Caco-2 (cell line): ENCODE results near the gene TMPRSS3. TPM values are rescaled to one million over a fixed set of nuclear protein-coding genes. Genes with fewer than 3 reads are reported as not detected.

Experiments
- BruUV-seq: library from RNA; stranded (reverse); fragments of 400-500 nt; replicated peaks from 2 replicates; lab custom pipeline; 2021; lab: Mats Ljungman, UMichigan
- CTCF ChIA-PET: fragments of 300-600 bp; sonication (Branson Sonifier 250); formaldehyde crosslinking; loops from one replicate; lab custom pipeline; 2022; ENCODE audit warnings: antibody characterized with exemption; lab: Charles Lee
- POLR2A ChIA-PET: fragments of 300-600 bp; sonication (Branson Sonifier 250); formaldehyde crosslinking; loops from one replicate; lab custom pipeline; 2022; ENCODE audit warnings: antibody characterized with exemption; lab: Charles Lee
- DNase-seq, 2 experiments: peaks; one replicate each; pipeline versions ENCODE4 v3.0.0 to v3.0.0-alpha.2; 2020 to 2022
- H3K27me3 ChIP-seq: replicated peaks from 2 replicates; pipeline ENCODE4 v1.6.0; 2011; ENCODE audit warnings: low read length; ENCODE audit not compliant: control insufficient read depth, insufficient read depth
- H3K36me3 ChIP-seq: 2 replicates; pipeline ENCODE4 v1.5.1; 2011; ENCODE audit warnings: low read length; ENCODE audit not compliant: control insufficient read depth, insufficient read depth
- H3K4me1 ChIP-seq: fragments of 250-450 bp; sonication (Bioruptor Pico); 2 replicates; pipeline ENCODE4 v1.5.1; 2020; ENCODE audit warnings: mild to moderate bottlenecking
- H3K4me3 ChIP-seq: 2 replicates; pipeline ENCODE4 v1.5.1; 2011; ENCODE audit warnings: low read depth, mild to moderate bottlenecking, control low read depth, low read length
- H3K9me3 ChIP-seq: fragments of 250-450 bp; sonication (Bioruptor Pico); 2 replicates; pipeline ENCODE4 v1.5.1; 2020; ENCODE audit warnings: mild to moderate bottlenecking, moderate library complexity
- H3K27ac Mint-ChIP-seq: one replicate; pipeline ENCODE4 v1.8.0; 2022; ENCODE audit warnings: mixed read lengths; ENCODE audit not compliant: unreplicated experiment
- H3K27me3 Mint-ChIP-seq: one replicate; pipeline ENCODE4 v1.8.0; 2022; ENCODE audit warnings: mixed read lengths; ENCODE audit not compliant: insufficient read depth, unreplicated experiment
- H3K36me3 Mint-ChIP-seq: one replicate; pipeline ENCODE4 v1.8.0; 2022; ENCODE audit warnings: mild to moderate bottlenecking, mixed read lengths; ENCODE audit not compliant: insufficient read depth, unreplicated experiment
- H3K4me1 Mint-ChIP-seq: one replicate; pipeline ENCODE4 v1.8.0; 2022; ENCODE audit warnings: low read depth, mixed read lengths; ENCODE audit not compliant: unreplicated experiment
- H3K4me3 Mint-ChIP-seq: one replicate; pipeline ENCODE4 v1.8.0; 2022; ENCODE audit warnings: mild to moderate bottlenecking, moderate library complexity, mixed read lengths; ENCODE audit not compliant: unreplicated experiment
- H3K9me3 Mint-ChIP-seq: one replicate; pipeline ENCODE4 v1.8.0; 2022; ENCODE audit warnings: mixed read lengths; ENCODE audit not compliant: unreplicated experiment
- intact Hi-C: fragments of 100-400 bp; cut with micrococcal nuclease; formaldehyde crosslinking; loops from one replicate; pipeline ENCODE4 v1.10.0; 2022; ENCODE audit not compliant: unreplicated experiment
- total RNA-seq: library from RNA; stranded (reverse); gene quantifications from 2 replicates; pipeline ENCODE4 v1.2.3, GENCODE V29; 2022
- TF ChIP-seq, protein P1 (sequence below), 2 experiments: fragments of 200-600 bp in 1 of 2; IDR thresholded peaks; 1 replicate in 1 of 2; 2 replicates in 1 of 2; pipeline versions ENCODE4 v1.5.1 to v1.8.0; 2011 to 2022; ENCODE audit warnings: antibody characterized with exemption in 1 of 2, control low read depth in 1 of 2, inconsistent platforms in 1 of 2, low read depth in 1 of 2, low read length in 1 of 2, mild to moderate bottlenecking in 1 of 2, moderate library complexity in 1 of 2; ENCODE audit not compliant: insufficient read depth in 1 of 2, severe bottlenecking in 1 of 2, unreplicated experiment in 1 of 2

Gene TMPRSS3
- total RNA-seq, 1 experiment from 2014 or later, result not detected

DNA sequence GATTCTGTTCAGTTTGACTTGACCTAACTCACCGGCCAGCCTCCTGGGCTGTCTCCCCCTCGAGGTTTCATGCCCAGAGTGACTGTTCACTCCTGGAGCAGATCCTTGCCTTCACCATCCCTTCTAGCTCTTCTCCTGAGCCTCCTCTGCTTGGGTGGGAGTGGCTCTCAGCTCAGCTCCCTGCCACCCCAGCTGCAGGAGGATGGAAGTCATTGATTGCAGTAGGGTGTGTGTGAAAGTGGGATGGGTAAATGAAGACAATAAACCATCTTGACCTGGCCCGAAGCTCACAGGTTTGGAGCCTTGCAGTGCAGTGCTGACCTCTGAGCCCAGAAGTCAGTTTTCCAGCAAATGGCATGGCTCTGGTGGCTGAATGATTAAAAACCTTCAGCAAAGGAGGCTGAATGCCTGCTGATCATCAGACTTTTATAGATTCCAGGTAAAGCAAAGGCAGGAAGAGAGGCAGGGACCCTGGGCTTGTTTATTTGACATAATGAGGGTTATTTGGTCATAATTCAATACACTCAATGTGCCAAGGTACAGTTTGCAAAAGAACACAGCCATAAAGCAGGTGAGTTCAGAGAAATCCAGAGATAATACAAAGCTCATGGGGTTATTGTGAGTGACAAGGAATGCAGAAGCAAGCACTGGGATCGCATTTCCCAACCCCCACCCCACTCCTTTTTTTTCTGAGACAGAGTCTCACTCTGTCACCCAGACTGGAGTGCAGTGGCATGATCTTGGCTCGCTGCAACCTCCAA, 63.1 kb downstream of the TMPRSS3 start:
- Histone ChIP-seq H3K9me3 (peaks cover 15% of the 10 kb centered on the region), H3K4me1 (peaks cover 33% of the 10 kb centered on the region), H3K4me3 (no peak overlapping the region), H3K27me3 (no peaks in the 10 kb centered on the region), H3K36me3 (no peaks in the 10 kb centered on the region)
- intact Hi-C loops, result loop anchor here (5.0 kb wide), 2 partner anchors 35 to 120 kb away; partner anchors contain the start of gene TFF1
- CTCF ChIA-PET, result interaction anchor here (0.5 to 1.4 kb wide), 3 partner anchors 17 to 49 kb away, joined by 4 read pairs; partner anchors contain the start of gene TFF3
- TF ChIP-seq, protein P1, sequence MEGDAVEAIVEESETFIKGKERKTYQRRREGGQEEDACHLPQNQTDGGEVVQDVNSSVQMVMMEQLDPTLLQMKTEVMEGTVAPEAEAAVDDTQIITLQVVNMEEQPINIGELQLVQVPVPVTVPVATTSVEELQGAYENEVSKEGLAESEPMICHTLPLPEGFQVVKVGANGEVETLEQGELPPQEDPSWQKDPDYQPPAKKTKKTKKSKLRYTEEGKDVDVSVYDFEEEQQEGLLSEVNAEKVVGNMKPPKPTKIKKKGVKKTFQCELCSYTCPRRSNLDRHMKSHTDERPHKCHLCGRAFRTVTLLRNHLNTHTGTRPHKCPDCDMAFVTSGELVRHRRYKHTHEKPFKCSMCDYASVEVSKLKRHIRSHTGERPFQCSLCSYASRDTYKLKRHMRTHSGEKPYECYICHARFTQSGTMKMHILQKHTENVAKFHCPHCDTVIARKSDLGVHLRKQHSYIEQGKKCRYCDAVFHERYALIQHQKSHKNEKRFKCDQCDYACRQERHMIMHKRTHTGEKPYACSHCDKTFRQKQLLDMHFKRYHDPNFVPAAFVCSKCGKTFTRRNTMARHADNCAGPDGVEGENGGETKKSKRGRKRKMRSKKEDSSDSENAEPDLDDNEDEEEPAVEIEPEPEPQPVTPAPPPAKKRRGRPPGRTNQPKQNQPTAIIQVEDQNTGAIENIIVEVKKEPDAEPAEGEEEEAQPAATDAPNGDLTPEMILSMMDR (IDR thresholded peaks at IDR 0.05; ENCODE audit: insufficient read depth in 1 of 2, low read depth in 1 of 2, low read length in 1 of 2, severe bottlenecking in 1 of 2, unreplicated experiment in 1 of 2), result no peak
- Mint-ChIP-seq H3K27me3 (no peaks in the 10 kb centered on the region), H3K9me3 (peaks cover 46% of the 10 kb centered on the region), H3K27ac (peak overlapping the region; percentile 71), H3K4me1 (peaks cover 45% of the 10 kb centered on the region), H3K4me3 (peak overlapping the region; percentile 15), H3K36me3 (peaks cover 6% of the 10 kb centered on the region)
- POLR2A ChIA-PET, result no interaction called here
- peak; percentile 58 to 76 for DNase-seq
- BruUV-seq, result no TSS peak

DNA sequence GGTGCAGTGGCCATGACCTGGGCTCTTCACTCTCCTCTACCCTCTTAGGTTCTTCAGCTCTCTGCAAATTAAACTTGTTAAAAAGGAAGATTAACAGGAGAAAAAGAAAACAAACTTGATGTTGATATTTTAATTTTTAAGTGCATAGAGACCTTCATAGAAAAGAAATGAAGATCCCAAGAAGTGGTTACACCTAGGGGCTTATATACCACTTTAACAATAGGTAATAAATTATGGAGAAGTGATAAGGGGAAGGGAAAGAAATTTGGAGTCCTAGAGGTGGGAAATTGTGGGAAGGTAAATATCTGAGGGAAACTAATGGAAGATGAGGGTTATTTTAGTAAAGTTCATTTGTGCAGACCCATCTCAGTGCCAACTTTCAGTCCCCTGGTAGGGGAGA, 64.2 kb downstream of the TMPRSS3 start:
- no peaks in the 10 kb centered on the region for H3K27me3 Mint-ChIP-seq
- peaks cover 6% of the 10 kb centered on the region for H3K36me3 Mint-ChIP-seq
- H3K27ac Mint-ChIP-seq, result peak overlapping the region; percentile 90
- DNase-seq, result no peak
- ChIA-PET CTCF (interaction anchor here (1.2 kb wide), 1 partner anchor 23 kb away, joined by 5 read pairs; no protein-coding TSS in a partner anchor), POLR2A (no interaction called here)
- intact Hi-C loops, result loop anchor here (1.0 to 5.0 kb wide), 3 partner anchors 16 to 121 kb away; partner anchors contain the start of genes TFF1 and TFF3
- H3K9me3 Mint-ChIP-seq, result peaks cover 46% of the 10 kb centered on the region
- peaks cover 33% of the 10 kb centered on the region for H3K4me1 ChIP-seq
- no peaks in the 10 kb centered on the region for H3K36me3 ChIP-seq
- H3K4me3 ChIP-seq, result no peak overlapping the region
- H3K4me3 Mint-ChIP-seq, result peak overlapping the region; percentile 66
- TF ChIP-seq, protein P1 (IDR thresholded peaks at IDR 0.05; ENCODE audit: insufficient read depth in 1 of 2, low read depth in 1 of 2, low read length in 1 of 2, severe bottlenecking in 1 of 2, unreplicated experiment in 1 of 2), result no peak
- peaks cover 40% of the 10 kb centered on the region for H3K4me1 Mint-ChIP-seq
- no peaks in the 10 kb centered on the region for H3K27me3 ChIP-seq
- peaks cover 15% of the 10 kb centered on the region for H3K9me3 ChIP-seq
- no TSS peak for BruUV-seq
